ENCODE data around the gene PAPSS2. TPM values are rescaled to one million over a fixed set of nuclear protein-coding genes. Genes with fewer than 3 reads are reported as not detected.

The PAPSS2 gene
- total RNA-seq, 1 experiment from 2014 or later, result 24.5 TPM

DNA sequence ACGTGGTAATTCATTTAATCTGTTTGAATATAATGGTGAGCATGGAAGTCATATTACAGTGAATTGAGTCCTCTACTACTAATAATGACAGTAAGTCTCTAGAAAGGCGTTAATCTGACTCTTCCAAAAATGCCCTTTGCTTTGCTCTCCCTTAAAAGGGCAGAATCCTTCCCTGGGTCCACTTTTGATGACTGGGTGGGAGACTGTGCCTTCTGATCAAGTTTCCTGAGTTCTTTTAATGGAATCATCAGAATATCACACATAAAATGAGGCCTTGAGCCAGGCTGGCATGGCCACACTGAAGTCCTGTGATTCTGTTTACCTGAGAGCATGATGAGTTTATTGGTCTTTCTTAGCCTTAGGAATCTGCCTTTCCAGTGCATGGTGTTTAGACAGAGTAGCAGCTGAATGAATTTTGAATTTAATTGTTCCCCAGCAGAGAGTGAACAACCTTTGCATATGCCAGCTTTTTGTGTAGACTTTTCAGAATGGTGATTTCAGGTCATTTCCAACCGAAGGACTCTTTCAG, 33.3 kb downstream of the PAPSS2 start:
- H2BK5ac ChIP-seq (ENCODE audit: insufficient read length, low read length), result no peak overlapping the region
- H2BK120ac ChIP-seq (ENCODE audit: low read depth, low read length, poor library complexity, severe bottlenecking), result no peak overlapping the region
- H3K23ac ChIP-seq (ENCODE audit: insufficient read length, low read depth, low read length), result no peak overlapping the region
- no peak overlapping the region for H3K56ac ChIP-seq (ENCODE audit: insufficient read length, low read depth, low read length)
- H2AK5ac ChIP-seq (ENCODE audit: insufficient read length, low read length), result no peak overlapping the region
- H3K4ac ChIP-seq (ENCODE audit: low read depth, low read length), result no peak overlapping the region
- H3K14ac ChIP-seq (ENCODE audit: insufficient read depth, low read length), result no peak overlapping the region
- no peaks in the 10 kb centered on the region for H4K20me1 ChIP-seq (ENCODE audit: control insufficient read depth, insufficient read depth, insufficient read length)
- Mint-ChIP-seq H3K36me3 (ENCODE audit: insufficient read depth in 1 of 3, low read depth in 3 of 3) (no peaks in the 10 kb centered on the region), H3K9me3 (no peaks in the 10 kb centered on the region), H3K27ac (no peak overlapping the region), H3K4me3 (no peak overlapping the region), H3K27me3 (ENCODE audit: low read depth) (no peaks in the 10 kb centered on the region), H3K4me1 (no peaks in the 10 kb centered on the region; a peak in 2 of 4 replicates)
- no peak overlapping the region for H2BK15ac ChIP-seq (ENCODE audit: low read depth, low read length)
- no peak overlapping the region for H3T11ph ChIP-seq (ENCODE audit: low read length)
- no peak for DNase-seq
- no peak overlapping the region for H4K91ac ChIP-seq (ENCODE audit: insufficient read length, low read depth, low read length)
- H3K23me2 ChIP-seq (ENCODE audit: insufficient read length, low read depth, low read length, poor library complexity, severe bottlenecking), result no peaks in the 10 kb centered on the region
- no peaks in the 10 kb centered on the region for H3K79me2 ChIP-seq (ENCODE audit: insufficient read depth, low read length)
- H3K18ac ChIP-seq (ENCODE audit: insufficient read length, low read depth, low read length), result no peak overlapping the region
- H3K9ac ChIP-seq (ENCODE audit: extremely low read depth, insufficient read length, low read length), result no peak overlapping the region
- H3K4me1 ChIP-seq (ENCODE audit: insufficient read depth, low read length), result no peaks in the 10 kb centered on the region
- no peak overlapping the region for H2AFZ ChIP-seq (ENCODE audit: low read length)
- H2BK20ac ChIP-seq (ENCODE audit: low read depth, low read length, poor library complexity, severe bottlenecking), result no peak overlapping the region
- H4K5ac ChIP-seq (ENCODE audit: insufficient read length, low read depth, low read length), result no peak overlapping the region
- WGBS (ENCODE audit: extremely low coverage, insufficient read length, low lambda C conversion rate), result no CpG with 5 or more reads among the region's 3 CpGs
- H3K79me1 ChIP-seq (ENCODE audit: insufficient read depth, low read depth, low read length, poor library complexity, severe bottlenecking), result no peaks in the 10 kb centered on the region
- H3K27ac ChIP-seq (ENCODE audit: insufficient read length, low read depth, low read length), result no peak overlapping the region
- no peak overlapping the region for H4K8ac ChIP-seq (replicated peaks; ENCODE audit: insufficient read length, low read depth, low read length)
- H3K9me3 ChIP-seq (ENCODE audit: control insufficient read depth, low read depth, low read length), result no peaks in the 10 kb centered on the region
- no peak overlapping the region for H3K4me2 ChIP-seq (ENCODE audit: insufficient read depth, insufficient read length, low read length)
- no peak for TF ChIP-seq CTCF (conservative IDR thresholded peaks at IDR 0.05)
- no peaks in the 10 kb centered on the region for H3K27me3 ChIP-seq (ENCODE audit: insufficient read depth, low read length)
- H2BK12ac ChIP-seq (ENCODE audit: insufficient read length, low read depth, low read length), result no peak overlapping the region

All from H9 (cell line).